NCI-H524 treated with DMSO at 0.1 percent for 48 hours (cell line): ENCODE data around the gene ITGB2.
A peak's percentile ranks its signal among the peaks of the same experiment; 100 is the strongest.

Experiments used
- DNase-seq: peaks from one replicate; lab custom pipeline; 2025; lab: John Stamatoyannopoulos, UW

The ITGB2 gene

DNA sequence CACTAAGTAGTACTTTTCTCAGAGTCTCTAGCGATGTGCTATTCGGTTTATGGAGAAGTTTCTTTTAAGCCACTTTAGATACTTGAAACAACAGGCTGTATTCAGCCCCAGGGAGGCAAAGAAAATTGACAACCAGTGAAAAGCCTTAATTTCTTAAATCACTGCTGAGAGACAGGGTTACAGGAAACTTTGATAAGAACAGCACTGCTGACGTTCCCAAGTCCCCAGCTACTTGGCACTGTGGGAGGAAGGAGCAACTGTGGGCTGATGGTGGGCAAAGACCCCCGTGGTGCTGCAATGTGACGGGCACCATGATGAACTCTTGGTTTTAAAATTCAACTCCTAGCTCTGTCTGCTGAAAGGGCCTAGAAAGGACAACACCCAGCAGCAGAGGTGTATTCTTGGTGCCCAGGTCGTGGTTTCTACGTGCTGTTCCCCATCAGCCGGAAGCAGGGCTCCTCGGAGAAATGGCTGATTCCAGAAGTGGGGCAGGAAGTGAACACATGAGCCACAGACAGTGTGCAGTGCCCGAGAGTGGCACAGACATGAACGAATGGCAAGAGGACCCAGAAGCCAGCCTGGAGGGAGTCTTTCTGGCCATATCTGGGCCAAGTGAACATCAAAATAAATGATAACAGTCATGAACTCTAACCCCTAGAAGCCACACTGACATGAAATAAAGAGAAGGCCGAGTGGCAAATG, 52.5 kb downstream of the ITGB2 start:
- no peak for DNase-seq

DNA sequence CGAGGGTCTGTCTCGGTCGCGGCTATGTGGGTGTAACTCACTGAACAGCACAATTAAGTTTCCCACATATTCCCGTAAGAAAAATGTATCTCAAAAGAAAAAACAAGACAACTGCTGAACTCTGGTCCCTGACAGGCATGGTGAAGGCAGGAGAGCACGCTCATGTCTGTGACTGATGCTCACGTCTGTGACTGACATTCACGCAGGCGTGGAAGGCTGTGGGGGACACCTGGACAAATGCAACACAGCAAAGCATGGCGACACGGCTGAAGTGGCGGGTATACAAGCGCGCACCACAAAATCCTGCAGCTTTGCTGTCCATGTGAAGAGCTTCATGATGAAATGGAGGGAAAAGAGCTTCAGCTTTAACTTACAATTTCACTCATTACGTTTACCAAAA, 53.2 kb downstream of the ITGB2 start:
- DNase-seq = no peak

DNA sequence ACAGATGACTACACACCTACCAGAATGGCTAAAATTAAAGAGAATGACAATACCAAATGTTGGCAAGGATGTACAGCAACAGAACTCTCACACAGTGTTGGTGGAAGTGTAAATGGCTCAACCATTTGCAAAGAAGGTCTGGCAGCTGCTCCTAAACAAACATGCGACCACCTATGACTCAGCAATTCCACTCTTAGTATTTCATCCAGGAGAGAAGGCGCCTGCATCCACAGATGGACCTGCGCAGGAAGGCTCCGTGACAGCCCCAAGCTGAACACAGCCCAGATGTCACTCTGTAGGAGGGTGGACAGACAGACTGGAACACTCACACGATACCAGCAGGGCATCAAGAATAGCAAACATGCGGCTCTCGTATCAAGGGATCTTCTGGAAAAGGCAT, 53.9 kb downstream of the ITGB2 start:
- DNase-seq = peak; percentile 55

GRCh38 chr21:44865561-44866280, 55.0 kb downstream of the ITGB2 start:
- DNase-seq = no peak

GRCh38 chr21:44862869-44863685, 57.6 kb downstream of the ITGB2 start:
- no peak for DNase-seq

DNA sequence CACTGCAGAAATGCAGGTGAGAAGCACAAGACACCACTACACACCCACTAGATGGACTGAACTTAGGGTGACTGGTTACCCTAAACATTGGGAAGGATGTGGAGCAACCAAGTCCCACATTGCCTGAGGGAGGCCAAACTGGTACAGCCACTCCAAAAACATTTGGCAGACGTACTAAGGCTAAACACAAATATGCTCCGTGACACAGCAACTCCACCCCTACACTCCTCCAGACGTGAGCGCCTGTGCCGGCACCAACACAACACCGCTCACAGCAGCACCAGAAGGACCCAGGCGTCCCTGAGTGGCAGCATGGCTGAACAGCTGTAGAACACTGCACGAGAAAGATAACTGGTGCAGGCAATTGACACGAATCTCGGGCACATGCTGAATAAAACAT, 61.9 kb downstream of the ITGB2 start:
- DNase-seq = no peak

DNA sequence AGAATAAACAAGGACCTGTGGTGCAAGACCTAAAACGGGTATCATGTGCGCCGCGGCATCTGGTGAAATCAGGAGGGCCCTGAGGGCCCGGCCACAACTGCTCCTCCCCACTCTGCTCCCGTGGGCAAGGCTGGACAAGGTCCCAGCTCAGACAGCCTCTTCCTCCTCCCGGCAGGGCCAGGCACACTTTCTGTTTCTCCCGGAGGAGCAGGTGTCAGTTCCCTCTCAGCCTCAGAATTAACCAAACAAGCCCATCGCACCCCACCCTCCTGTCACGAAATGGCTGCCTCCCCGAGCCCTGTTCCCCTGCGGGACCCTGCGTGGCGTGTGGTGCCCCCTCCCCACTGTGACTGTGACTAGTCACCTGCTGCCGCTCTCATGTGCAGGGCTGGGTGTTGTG, 62.4 kb downstream of the ITGB2 start:
- DNase-seq = no peak

GRCh38 chr21:44857127-44857892, 63.4 kb downstream of the ITGB2 start:
- DNase-seq = no peak

- DNase-seq = no peak
Measured at GRCh38 chr21:44856131-44856530, 64.6 kb downstream of the ITGB2 start.

DNA sequence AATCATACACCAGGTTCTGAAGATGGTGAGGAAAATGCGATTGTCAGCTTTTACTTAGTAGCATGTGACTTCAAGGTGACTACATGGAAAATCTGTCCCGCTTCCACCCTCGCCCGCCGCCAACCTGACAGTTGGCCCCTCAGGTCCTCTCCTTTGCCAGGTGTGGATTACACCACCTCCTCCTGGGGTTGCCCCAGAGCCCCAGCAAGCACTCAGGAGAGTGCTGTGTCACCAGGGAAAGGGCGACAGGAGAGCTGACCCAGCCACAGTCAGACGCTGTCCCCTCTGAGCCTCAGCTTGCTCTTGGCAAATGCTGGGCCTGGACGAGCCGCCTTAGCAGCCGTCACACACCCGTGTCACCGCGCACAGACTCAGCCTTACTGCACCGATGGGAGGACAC, 65.1 kb downstream of the ITGB2 start:
- no peak for DNase-seq

DNA sequence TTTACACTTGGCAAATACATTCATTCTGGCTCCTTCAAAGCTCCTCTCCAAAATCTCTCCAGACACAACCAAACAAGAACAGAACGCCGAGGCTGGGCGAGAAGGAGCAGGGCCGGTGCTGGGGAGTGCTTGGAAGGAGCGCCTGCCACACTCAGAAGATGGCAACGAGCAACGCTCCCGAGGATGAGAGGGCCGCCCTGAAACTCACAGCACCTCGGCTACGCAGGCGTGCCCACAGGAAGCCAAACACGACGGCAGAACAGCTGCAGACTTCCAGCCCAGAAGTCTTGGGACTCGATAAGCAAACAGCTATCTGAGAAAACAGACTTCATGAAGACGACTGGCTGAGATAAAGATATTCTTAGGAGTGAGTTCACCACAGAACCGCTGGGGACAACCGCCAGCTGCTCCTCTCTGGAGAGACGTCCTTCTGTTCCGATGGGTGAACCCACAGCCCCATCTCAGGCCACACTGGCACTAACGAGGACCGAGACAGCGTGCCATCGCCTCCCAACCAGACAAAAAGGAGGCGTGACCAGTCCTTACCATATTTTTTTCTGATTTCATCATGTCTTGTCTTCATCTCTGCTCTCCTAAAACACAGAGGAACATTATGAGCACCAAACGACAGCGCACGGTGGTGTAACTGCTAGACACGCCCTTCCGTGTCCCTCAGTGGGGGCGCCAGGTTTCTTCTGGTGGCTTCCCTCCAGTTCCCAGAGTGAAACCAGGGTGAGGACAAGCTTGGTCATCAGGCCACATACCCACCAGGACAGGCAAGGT, 65.8 kb downstream of the ITGB2 start:
- DNase-seq = no peak

- no peak for DNase-seq
Measured at GRCh38 chr21:44854391-44854663, 66.4 kb downstream of the ITGB2 start.

- DNase-seq = no peak
Measured at GRCh38 chr21:44853601-44854390, 66.9 kb downstream of the ITGB2 start.

DNA sequence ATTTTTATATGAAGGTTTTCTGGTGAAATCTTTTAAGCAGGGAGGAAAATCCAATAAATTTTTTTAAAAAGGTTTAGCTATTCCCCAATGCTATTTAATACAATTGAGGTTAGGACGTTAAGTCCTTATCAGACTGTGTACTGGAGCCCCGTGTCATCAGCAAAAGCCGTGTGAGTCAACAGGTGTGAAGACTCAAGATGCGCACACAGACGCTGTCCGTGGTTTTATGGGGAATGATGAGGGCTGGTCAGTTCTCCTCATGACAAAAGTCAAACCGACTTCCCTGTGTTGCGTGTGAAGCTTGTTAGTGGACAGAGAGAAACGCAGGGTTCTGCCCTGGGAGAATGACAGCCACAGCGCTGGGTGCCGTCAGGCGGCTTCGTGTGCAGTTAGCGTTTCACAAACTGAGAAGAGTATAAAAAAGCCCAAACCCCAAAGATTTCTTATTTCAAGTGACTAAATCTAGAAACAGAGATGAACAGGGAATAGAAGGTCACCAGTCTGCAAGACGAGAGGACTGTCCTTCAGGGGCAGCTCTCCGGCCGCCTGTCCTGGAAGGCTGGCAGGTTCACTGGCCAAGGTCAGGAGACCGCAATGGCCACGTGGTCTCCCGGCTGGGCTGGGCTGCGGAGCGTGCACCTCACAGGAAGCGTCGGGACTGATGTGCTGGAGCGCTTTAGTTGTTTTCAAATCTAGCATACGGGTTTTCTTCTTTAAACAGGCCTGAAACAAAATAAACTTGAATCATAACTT, 69.6 kb downstream of the ITGB2 start:
- DNase-seq = no peak

DNA sequence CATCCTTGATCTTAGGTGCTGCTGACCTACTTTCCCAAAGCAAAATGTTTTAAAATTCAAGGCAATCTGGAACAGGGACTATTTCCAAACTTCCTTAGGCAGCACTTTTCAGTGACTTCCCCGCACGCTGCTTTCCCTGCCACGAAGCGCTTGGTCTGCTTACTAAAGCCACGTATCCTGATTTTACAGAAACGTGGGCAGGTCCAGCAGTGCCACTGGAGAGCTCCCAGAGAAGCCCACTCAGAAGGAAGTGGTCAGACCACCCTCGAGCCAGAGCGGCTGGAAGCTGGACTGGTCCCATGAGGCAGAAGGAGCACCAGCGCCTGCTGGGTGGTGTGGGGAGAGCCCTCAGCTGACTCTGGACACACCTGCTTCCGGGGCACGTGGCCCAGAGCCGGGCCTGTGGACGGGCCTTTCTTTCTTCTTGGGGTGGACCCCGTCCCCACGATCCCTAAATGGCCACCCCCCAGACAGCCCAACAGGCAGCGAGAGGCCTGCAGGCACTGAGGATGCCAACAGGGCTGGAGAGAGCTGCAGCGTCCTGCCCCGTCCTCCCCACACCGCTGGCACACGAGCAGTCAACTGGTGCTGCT, 70.4 kb downstream of the ITGB2 start:
- DNase-seq = no peak

GRCh38 chr21:44849616-44850130, 71.0 kb downstream of the ITGB2 start:
- DNase-seq = no peak

- no peak for DNase-seq
Measured at GRCh38 chr21:44848821-44849521, 71.7 kb downstream of the ITGB2 start.

GRCh38 chr21:44847261-44848056, 73.2 kb downstream of the ITGB2 start:
- no peak for DNase-seq
